ENCODE data around the gene EBPL.
"Not testable (repeated sequence)": the region's sequence is repeated elsewhere in the genome, so short reads cannot be mapped to it uniquely, and the experiment has no call there.

EBPL gene

DNA sequence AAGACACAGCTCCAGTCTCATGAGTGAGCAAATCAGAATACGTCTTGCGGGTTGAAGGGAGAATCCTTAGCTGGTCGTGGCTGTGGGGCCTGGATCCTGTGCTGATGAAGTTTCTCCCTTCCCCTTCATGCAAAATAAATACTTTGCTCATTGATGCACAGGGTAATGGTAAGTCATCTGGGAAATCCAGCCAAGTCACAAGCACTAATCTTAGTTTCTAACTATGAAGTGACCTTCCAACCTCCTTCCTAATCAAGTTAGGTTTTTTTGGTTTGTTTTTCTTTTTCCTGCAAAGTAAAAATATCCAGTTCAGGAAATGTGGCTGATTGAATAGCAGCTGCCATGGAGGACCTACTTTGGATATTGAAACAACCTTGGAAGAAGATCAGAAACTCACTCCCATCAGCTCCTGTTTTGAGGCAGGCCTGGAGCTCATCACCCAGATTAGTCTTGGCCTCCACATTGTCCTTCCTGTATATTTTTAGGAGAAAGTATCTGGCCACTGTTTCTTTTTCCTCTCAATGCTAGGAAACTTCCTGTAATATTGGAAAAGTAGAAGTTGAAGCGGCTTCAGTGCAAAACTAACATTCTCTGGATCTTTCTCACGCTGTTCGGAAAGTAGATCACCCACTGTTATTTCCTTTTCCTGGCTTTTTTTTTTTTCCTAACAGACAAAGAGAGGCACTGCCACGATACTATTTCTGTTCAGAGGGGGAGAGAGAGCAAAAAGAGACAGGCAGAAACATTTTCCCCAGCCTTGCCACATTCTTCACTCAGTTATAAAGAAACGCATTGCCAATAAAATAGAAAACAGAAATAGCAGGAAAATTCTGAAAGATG, 75.2 kb downstream of the EBPL start:
- no peaks in the 10 kb centered on the region for H3K9me3 ChIP-seq (ENCODE audit: control insufficient read depth, insufficient read depth, low read depth, low read length)
- H3K4me3 ChIP-seq (ENCODE audit: low read depth, low read length), result no peak overlapping the region
- no peak overlapping the region for H3K27ac ChIP-seq (ENCODE audit: extremely low read depth, low read depth, low read length)
- POLR2A ChIA-PET, result no interaction called here
- H3K36me3 ChIP-seq (ENCODE audit: control insufficient read depth in 2 of 2, insufficient read depth in 1 of 2, low read length in 2 of 2), result no peaks in the 10 kb centered on the region
- no peaks in the 10 kb centered on the region for H3K4me1 ChIP-seq (ENCODE audit: control insufficient read depth, insufficient read depth, low read length)
- CTCF ChIA-PET, result no interaction called here
- TF ChIP-seq, protein P1, sequence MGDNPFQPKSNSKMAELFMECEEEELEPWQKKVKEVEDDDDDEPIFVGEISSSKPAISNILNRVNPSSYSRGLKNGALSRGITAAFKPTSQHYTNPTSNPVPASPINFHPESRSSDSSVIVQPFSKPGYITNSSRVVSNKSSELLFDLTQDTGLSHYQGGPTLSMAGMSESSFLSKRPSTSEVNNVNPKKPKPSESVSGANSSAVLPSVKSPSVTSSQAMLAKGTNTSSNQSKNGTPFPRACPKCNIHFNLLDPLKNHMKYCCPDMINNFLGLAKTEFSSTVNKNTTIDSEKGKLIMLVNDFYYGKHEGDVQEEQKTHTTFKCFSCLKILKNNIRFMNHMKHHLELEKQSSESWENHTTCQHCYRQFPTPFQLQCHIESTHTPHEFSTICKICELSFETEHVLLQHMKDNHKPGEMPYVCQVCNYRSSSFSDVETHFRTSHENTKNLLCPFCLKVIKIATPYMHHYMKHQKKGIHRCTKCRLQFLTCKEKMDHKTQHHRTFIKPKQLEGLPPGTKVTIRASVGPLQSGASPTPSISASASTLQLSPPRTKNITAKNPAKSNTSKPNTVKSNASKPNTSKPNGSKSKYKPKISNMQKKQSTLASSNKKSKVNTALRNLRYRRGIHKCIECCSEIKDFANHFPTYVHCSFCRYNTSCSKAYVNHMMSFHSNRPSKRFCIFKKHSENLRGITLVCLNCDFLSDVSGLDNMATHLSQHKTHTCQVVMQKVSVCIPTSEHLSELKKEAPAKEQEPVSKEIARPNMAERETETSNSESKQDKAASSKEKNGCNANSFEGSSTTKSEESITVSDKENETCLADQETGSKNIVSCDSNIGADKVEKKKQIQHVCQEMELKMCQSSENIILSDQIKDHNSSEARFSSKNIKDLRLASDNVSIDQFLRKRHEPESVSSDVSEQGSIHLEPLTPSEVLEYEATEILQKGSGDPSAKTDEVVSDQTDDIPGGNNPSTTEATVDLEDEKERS (tag by site-specific recombination; IDR thresholded peaks at IDR 0.05), result no peak
- TF ChIP-seq ZNF214 (tag by site-specific recombination; IDR thresholded peaks at IDR 0.05; ENCODE audit: borderline replicate concordance) (no peak), ZNF211 (tag by site-specific recombination; IDR thresholded peaks at IDR 0.05; ENCODE audit: low read depth) (no peak), ZNF660 (tag by site-specific recombination; IDR thresholded peaks at IDR 0.05) (no peak), ZFHX2 (tag by site-specific recombination; conservative IDR thresholded peaks at IDR 0.05) (no peak), ZNF426 (tag by site-specific recombination; IDR thresholded peaks at IDR 0.05) (no peak), SCRT2 (tag by site-specific recombination; IDR thresholded peaks at IDR 0.05) (no peak), GLI2 (tag by site-specific recombination; IDR thresholded peaks at IDR 0.05; ENCODE audit: borderline replicate concordance, low read depth) (no peak), ZNF664 (tag by site-specific recombination; IDR thresholded peaks at IDR 0.05) (no peak), WT1 (tag by site-specific recombination; IDR thresholded peaks at IDR 0.05) (no peak), ZNF24 (tag by site-specific recombination; IDR thresholded peaks at IDR 0.05) (no peak), ZNF121 (tag by site-specific recombination; IDR thresholded peaks at IDR 0.05) (no peak), ZNF558 (tag by site-specific recombination; IDR thresholded peaks at IDR 0.05) (no peak)
- TF ChIP-seq, protein P2, sequence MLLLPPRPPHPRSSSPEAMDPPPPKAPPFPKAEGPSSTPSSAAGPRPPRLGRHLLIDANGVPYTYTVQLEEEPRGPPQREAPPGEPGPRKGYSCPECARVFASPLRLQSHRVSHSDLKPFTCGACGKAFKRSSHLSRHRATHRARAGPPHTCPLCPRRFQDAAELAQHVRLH (tag by site-specific recombination; IDR thresholded peaks at IDR 0.05), result no peak

DNA sequence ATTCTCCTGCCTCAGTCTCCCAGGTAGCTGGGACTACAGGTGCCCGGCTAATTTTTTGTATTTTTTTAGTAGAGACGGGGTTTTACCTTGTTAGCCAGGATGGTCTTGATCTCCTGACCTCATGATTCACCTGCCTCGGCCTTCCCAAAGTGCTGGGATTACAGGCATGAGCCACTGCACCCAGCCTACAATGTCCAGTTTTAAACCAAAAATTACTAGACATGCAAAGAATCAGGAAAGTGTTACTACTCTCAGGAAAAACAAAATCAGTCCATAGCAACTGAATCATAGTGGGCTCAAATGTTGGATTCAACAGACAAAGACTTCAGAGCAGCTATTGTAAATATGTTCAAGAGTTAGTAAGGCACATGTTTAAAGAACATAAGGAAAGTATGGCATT, 79.2 kb downstream of the EBPL start:
- POLR2A ChIA-PET, result not testable (repeated sequence)

More for the DNA sequence above, 79.2 kb downstream of the EBPL start:
- H3K27ac ChIP-seq (ENCODE audit: extremely low read depth, low read depth, low read length); H3K4me1 ChIP-seq (ENCODE audit: control insufficient read depth, insufficient read depth, low read length); H3K36me3 ChIP-seq (ENCODE audit: control insufficient read depth in 2 of 2, insufficient read depth in 1 of 2, low read length in 2 of 2); H3K4me3 ChIP-seq (ENCODE audit: low read depth, low read length); H3K9me3 ChIP-seq (ENCODE audit: control insufficient read depth, insufficient read depth, low read depth, low read length); CTCF ChIA-PET: not testable (repeated sequence)
- TF ChIP-seq, protein P3, sequence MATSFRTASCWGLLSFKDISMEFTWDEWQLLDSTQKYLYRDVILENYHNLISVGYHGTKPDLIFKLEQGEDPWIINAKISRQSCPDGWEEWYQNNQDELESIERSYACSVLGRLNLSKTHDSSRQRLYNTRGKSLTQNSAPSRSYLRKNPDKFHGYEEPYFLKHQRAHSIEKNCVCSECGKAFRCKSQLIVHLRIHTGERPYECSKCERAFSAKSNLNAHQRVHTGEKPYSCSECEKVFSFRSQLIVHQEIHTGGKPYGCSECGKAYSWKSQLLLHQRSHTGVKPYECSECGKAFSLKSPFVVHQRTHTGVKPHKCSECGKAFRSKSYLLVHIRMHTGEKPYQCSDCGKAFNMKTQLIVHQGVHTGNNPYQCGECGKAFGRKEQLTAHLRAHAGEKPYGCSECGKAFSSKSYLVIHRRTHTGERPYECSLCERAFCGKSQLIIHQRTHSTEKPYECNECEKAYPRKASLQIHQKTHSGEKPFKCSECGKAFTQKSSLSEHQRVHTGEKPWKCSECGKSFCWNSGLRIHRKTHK (tag by site-specific recombination; IDR thresholded peaks at IDR 0.05), result peak; percentile 97
